H1 (cell line): ENCODE results near the gene WDR27. TPM values are rescaled to one million over a fixed set of nuclear protein-coding genes. Genes with fewer than 3 reads are reported as not detected.

Experiments used
- CTCF ChIA-PET: fragments of 300-600 bp; sonication (Branson Sonifier 250); formaldehyde crosslinking; loops from one replicate; lab custom pipeline; 2021; ENCODE audit not compliant: partially characterized antibody; lab: Charles Lee
- POLR2A ChIA-PET: fragments of 300-600 bp; sonication (Branson Sonifier 250); formaldehyde crosslinking; loops from one replicate; lab custom pipeline; 2021; ENCODE audit warnings: inconsistent platforms; ENCODE audit not compliant: partially characterized antibody; lab: Charles Lee
- DNase-seq, 2 experiments: peaks; one replicate each; pipeline versions ENCODE4 v3.0.0 to v3.0.0-alpha.2; 2010 to 2022; ENCODE audit warnings: low spot score in 2 of 2, low read depth in 1 of 2, mixed read lengths in 1 of 2
- FAIRE-seq: peaks from 2 replicates; lab custom pipeline; 2011; peaks lifted over from hg19 to GRCh38; lab: Jason Lieb, UNC
- H2AFZ ChIP-seq: 2 replicates; pipeline ENCODE4 v1.8.1; 2012; ENCODE audit warnings: low read length, inconsistent platforms
- H2AK5ac ChIP-seq: 2 replicates; pipeline ENCODE4 v1.6.1; 2013; ENCODE audit warnings: low read depth, low read length
- H2BK120ac ChIP-seq: replicated peaks from 2 replicates; pipeline ENCODE3; 2013; ENCODE audit warnings: low read depth, low read length, inconsistent platforms
- H2BK12ac ChIP-seq: 2 replicates; pipeline ENCODE4 v1.6.1; 2013; ENCODE audit warnings: low read depth, low read length
- H2BK15ac ChIP-seq: 2 replicates; pipeline ENCODE4 v1.6.1; 2013; ENCODE audit warnings: low read length
- H2BK20ac ChIP-seq: 2 replicates; pipeline ENCODE4 v1.6.1; 2013; ENCODE audit warnings: low read length
- H2BK5ac ChIP-seq: 2 replicates; pipeline ENCODE4 v1.6.1; 2013; ENCODE audit warnings: low read depth, low read length
- H3K14ac ChIP-seq: 2 replicates; pipeline ENCODE4 v1.6.1; 2013; ENCODE audit warnings: inconsistent platforms; ENCODE audit not compliant: insufficient read length
- H3K18ac ChIP-seq: 2 replicates; pipeline ENCODE4 v1.6.1; 2013; ENCODE audit warnings: low read length; ENCODE audit errors: extremely low read depth
- H3K23ac ChIP-seq: 2 replicates; pipeline ENCODE4 v1.6.1; 2013; ENCODE audit warnings: inconsistent platforms; ENCODE audit not compliant: insufficient read length
- H3K23me2 ChIP-seq: 2 replicates; pipeline ENCODE4 v1.6.1; 2013; ENCODE audit warnings: low read depth, low read length
- H3K27ac ChIP-seq: 2 replicates; pipeline ENCODE4 v1.6.1; 2011; ENCODE audit warnings: low read depth, low read length, inconsistent platforms
- H3K27me3 ChIP-seq, 4 experiments: replicated peaks in 1 of 4; 1 replicate in 1 of 4; 2 replicates in 3 of 4; pipeline versions ENCODE4 v1.6.1 to v1.8.1; 2011 to 2013; ENCODE audit warnings: low read length in 3 of 4, mild to moderate bottlenecking in 3 of 4, inconsistent platforms in 2 of 4, mixed read lengths in 2 of 4, moderate library complexity in 1 of 4; ENCODE audit not compliant: control insufficient read depth in 3 of 4, insufficient read depth in 3 of 4; ENCODE audit errors: extremely low read depth in 1 of 4
- H3K36me3 ChIP-seq, 4 experiments: 2 replicates each; pipeline versions ENCODE4 v1.6.1 to v1.8.1; 2011 to 2013; ENCODE audit warnings: mild to moderate bottlenecking in 4 of 4, low read length in 3 of 4, moderate library complexity in 2 of 4, control low read depth in 1 of 4, inconsistent platforms in 1 of 4; ENCODE audit not compliant: insufficient read depth in 4 of 4, control insufficient read depth in 2 of 4
- H3K4ac ChIP-seq: replicated peaks from 2 replicates; pipeline ENCODE3; 2013; ENCODE audit warnings: low read length, low read depth, mixed read lengths, inconsistent platforms; ENCODE audit not compliant: insufficient read length
- H3K4me1 ChIP-seq, 4 experiments: replicated peaks in 1 of 4; 1 replicate in 1 of 4; 2 replicates in 3 of 4; pipeline versions ENCODE4 v1.6.1 to v1.8.1; 2011 to 2013; ENCODE audit warnings: low read length in 3 of 4, inconsistent platforms in 2 of 4, mixed read lengths in 1 of 4; ENCODE audit not compliant: insufficient read depth in 4 of 4, control insufficient read depth in 3 of 4
- H3K4me2 ChIP-seq, 2 experiments: 2 replicates each; pipeline versions ENCODE4 v1.6.1 to v1.8.1; 2011 to 2013; ENCODE audit warnings: low read depth in 2 of 2, low read length in 2 of 2, control low read depth in 1 of 2, inconsistent platforms in 1 of 2, mild to moderate bottlenecking in 1 of 2; ENCODE audit not compliant: insufficient read depth in 1 of 2
- H3K4me3 ChIP-seq, 4 experiments: fragments of 200-600, 300-600 bp in 1 of 4; sonication (generic), shearing (Covaris generic), sonication (Bioruptor Twin) in 1 of 4; 2 replicates each; pipeline versions ENCODE4 v1.5.1 to v1.8.1; 2011 to 2016; ENCODE audit warnings: low read length in 4 of 4, low read depth in 3 of 4, control low read depth in 2 of 4, inconsistent platforms in 2 of 4, mild to moderate bottlenecking in 2 of 4, mixed read lengths in 1 of 4, moderate library complexity in 1 of 4; ENCODE audit not compliant: insufficient read depth in 2 of 4; ENCODE audit errors: extremely low read depth in 1 of 4
- H3K56ac ChIP-seq: replicated peaks from 2 replicates; pipeline ENCODE3; 2013; ENCODE audit warnings: low read depth, mild to moderate bottlenecking, mixed read lengths, low read length, inconsistent platforms; ENCODE audit not compliant: insufficient read length
- H3K79me1 ChIP-seq: 2 replicates; pipeline ENCODE4 v1.6.1; 2013; ENCODE audit warnings: low read depth, low read length, control low read depth
- H3K79me2 ChIP-seq, 2 experiments: 2 replicates each; pipeline versions ENCODE4 v1.6.1 to v1.8.1; 2012 to 2013; ENCODE audit warnings: low read length in 2 of 2, mild to moderate bottlenecking in 2 of 2, inconsistent platforms in 1 of 2; ENCODE audit not compliant: insufficient read depth in 2 of 2, control insufficient read depth in 1 of 2
- H3K9ac ChIP-seq, 4 experiments: replicated peaks in 1 of 4; 1 replicate in 1 of 4; 2 replicates in 3 of 4; pipeline versions ENCODE4 v1.6.1 to v1.8.1; 2011 to 2013; ENCODE audit warnings: low read depth in 3 of 4, low read length in 3 of 4, control low read depth in 2 of 4, mild to moderate bottlenecking in 2 of 4, moderate library complexity in 2 of 4, inconsistent platforms in 1 of 4; ENCODE audit errors: extremely low read depth in 1 of 4
- H3K9me3 ChIP-seq, 2 experiments: 2 replicates each; pipeline versions ENCODE4 v1.6.1 to v1.8.1; 2012 to 2013; ENCODE audit warnings: mild to moderate bottlenecking in 2 of 2, moderate library complexity in 2 of 2, control low read depth in 1 of 2, inconsistent platforms in 1 of 2, low read depth in 1 of 2, low read length in 1 of 2, mixed read lengths in 1 of 2; ENCODE audit not compliant: insufficient read depth in 2 of 2
- H4K20me1 ChIP-seq, 2 experiments: replicated peaks in 1 of 2; 2 replicates each; pipeline versions ENCODE3 to v1.8.1; 2011 to 2013; ENCODE audit warnings: inconsistent platforms in 2 of 2, low read length in 2 of 2, mild to moderate bottlenecking in 1 of 2; ENCODE audit not compliant: insufficient read depth in 2 of 2, control insufficient read depth in 1 of 2
- H4K5ac ChIP-seq: 2 replicates; pipeline ENCODE4 v1.6.1; 2013; ENCODE audit warnings: low read length, low read depth, mixed read lengths, inconsistent platforms; ENCODE audit not compliant: insufficient read length
- H4K8ac ChIP-seq: 2 replicates; pipeline ENCODE4 v1.8.0; 2013; ENCODE audit warnings: mild to moderate bottlenecking, moderate library complexity, low read length, inconsistent platforms; ENCODE audit not compliant: insufficient read depth; ENCODE audit errors: extremely low read depth
- H4K91ac ChIP-seq: replicated peaks from 2 replicates; pipeline ENCODE3; 2013; ENCODE audit warnings: low read length, mixed read lengths, inconsistent platforms; ENCODE audit not compliant: insufficient read length
- CTCF ChIP-seq, 3 experiments: IDR thresholded peaks; 1 replicate in 2 of 3; 2 replicates in 1 of 3; pipeline versions ENCODE4 v1.5.1 to v1.6.1; 2011; ENCODE audit warnings: low read length in 3 of 3, mild to moderate bottlenecking in 3 of 3, inconsistent platforms in 2 of 3, low read depth in 1 of 3, moderate library complexity in 1 of 3; ENCODE audit not compliant: insufficient read depth in 1 of 3; ENCODE audit errors: control extremely low read depth in 1 of 3
- RAD21 ChIP-seq, 2 experiments: IDR thresholded peaks in 1 of 2; conservative IDR thresholded peaks in 1 of 2; 2 replicates each; pipeline ENCODE4 v1.6.1; 2011; ENCODE audit warnings: low read depth in 2 of 2, low read length in 2 of 2, improper control_type of control experiment in 1 of 2, inconsistent platforms in 1 of 2, mild to moderate bottlenecking in 1 of 2, moderate library complexity in 1 of 2
- RBBP5 ChIP-seq: IDR thresholded peaks from 2 replicates; pipeline ENCODE4 v1.7.1; 2012; ENCODE audit warnings: low read depth, mild to moderate bottlenecking, inconsistent platforms, low read length, moderate library complexity, borderline replicate concordance
- WGBS, 2 experiments: shearing (Covaris generic) in 1 of 2; methylation state at CpG; one replicate each; pipeline versions ENCODE4 v1.1.6 to v1.1.7; 2013 to 2015; ENCODE audit warnings: low lambda C conversion rate in 2 of 2, mixed read lengths in 2 of 2, inconsistent platforms in 1 of 2, low coverage in 1 of 2, missing lambda C conversion rate in 1 of 2; ENCODE audit not compliant: insufficient replicate concordance in 2 of 2, insufficient coverage in 1 of 2, insufficient read length in 1 of 2; ENCODE audit errors: extremely low coverage in 1 of 2, missing lambda C conversion rate in 1 of 2; 5-methylcytosine and 5-hydroxymethylcytosine counted together
- polyA plus RNA-seq, 7 experiments: library from polyadenylated mRNA; depleted of rRNA in 3 of 7; stranded (reverse) in 5 of 7; unstranded in 2 of 7; fragments of >200 nt in 5 of 7; fragments of 200-250 nt in 2 of 7; gene quantifications; 1 replicate in 5 of 7; 2 replicates in 1 of 7; 4 replicates in 1 of 7; pipeline versions ENCODE4 v1.2.1 to v1.2.3, GENCODE V29; 2011 to 2013; ENCODE audit warnings: missing spikeins in 2 of 7, mixed read lengths in 2 of 7
- total RNA-seq: library from RNA; stranded (reverse); fragmentation: NEBNext Ultra II Directional; extraction: Animal tissue kit (Norgen Biotek cat#: 25700); gene quantifications from 2 replicates; pipeline ENCODE4 v1.2.1, GENCODE V29; 2021

WDR27 gene
- total and polyA plus RNA-seq, 2 of the 8 experiments (the other 6 are each of a cell fraction or from before 2014, with no cell fraction given), result 53.6 to 68.6 TPM

GRCh38 chr6:169564453-169565240 is 137.2 kb downstream of the WDR27 start:
- Histone ChIP-seq H2AFZ (no peak overlapping the region), H2BK12ac (no peak overlapping the region), H4K5ac (no peak overlapping the region), H3K14ac (no peak overlapping the region), H3K27me3 (no peaks in the 10 kb centered on the region), H2BK120ac (no peak overlapping the region), H2BK5ac (no peak overlapping the region), H4K20me1 (no peaks in the 10 kb centered on the region), H3K9ac (no peak overlapping the region), H3K56ac (no peak overlapping the region), H3K23ac (no peak overlapping the region), H4K8ac (no peak overlapping the region), H3K79me1 (no peaks in the 10 kb centered on the region; the same call in 1 of the 2 replicates), H3K4me3 (no peak overlapping the region), H4K91ac (no peak overlapping the region), H3K4me2 (no peak overlapping the region), H3K27ac (no peak overlapping the region), H2BK15ac (no peak overlapping the region), H3K4me1 (no peaks in the 10 kb centered on the region), H2AK5ac (no peak overlapping the region), H2BK20ac (no peak overlapping the region), H3K18ac (no peak overlapping the region), H3K36me3 (no peaks in the 10 kb centered on the region; a peak in 2 of 8 replicates), H3K23me2 (no peaks in the 10 kb centered on the region), H3K79me2 (no peaks in the 10 kb centered on the region), H3K4ac (no peak overlapping the region), H3K9me3 (no peaks in the 10 kb centered on the region)
- DNase-seq (no peak), FAIRE-seq (no peak)
- ChIA-PET POLR2A (no interaction called here), CTCF (interaction anchor here (0.6 kb wide), 1 partner anchor 50 kb away, joined by 3 read pairs; no protein-coding TSS in a partner anchor)
- TF ChIP-seq CTCF (IDR thresholded peaks at IDR 0.05; ENCODE audit: control extremely low read depth in 1 of 3, insufficient read depth in 1 of 3, low read depth in 1 of 3, low read length in 3 of 3), result peak; percentile 32 to 54 (median 53); a peak in 3 of 4 replicates
- no peak for TF ChIP-seq RBBP5
- TF ChIP-seq RAD21 (IDR thresholded peaks at IDR 0.05 in 1 of 2, conservative IDR thresholded peaks at IDR 0.05 in 1 of 2; ENCODE audit: low read depth in 2 of 2, low read length in 2 of 2), result peak; percentile 54 to 63
- 92% methylated on average over 27 of the region's 33 CpGs; no CpG with 5 or more reads in 1 of the 2 experiments for WGBS, 2 experiments
